A673 (cell line): ENCODE results near the gene SERPINA9. TPM values are rescaled to one million over a fixed set of nuclear protein-coding genes. Genes with fewer than 3 reads are reported as not detected.

ENCODE experiments used
- BruUV-seq: library from RNA; stranded (reverse); fragments of 400-500 nt; replicated peaks from 2 replicates; lab custom pipeline; 2021; lab: Mats Ljungman, UMichigan
- CTCF ChIA-PET: fragments of 300-600 bp; sonication (Branson Sonifier 250); formaldehyde crosslinking; loops from one replicate; lab custom pipeline; 2022; ENCODE audit warnings: antibody characterized with exemption; lab: Charles Lee
- POLR2A ChIA-PET: fragments of 300-600 bp; sonication (Branson Sonifier 250); formaldehyde crosslinking; loops from one replicate; lab custom pipeline; 2022; ENCODE audit warnings: antibody characterized with exemption; ENCODE audit not compliant: low non-redundant PET; lab: Charles Lee
- DNase-seq: peaks from one replicate; pipeline ENCODE4 v3.0.0-alpha.2; 2015; ENCODE audit warnings: low spot score
- H3K27ac ChIP-seq: fragments of 200-600 bp; sonication (generic); 2 replicates; pipeline ENCODE4 v1.5.1; 2016; ENCODE audit warnings: mixed run types, low read depth, mild to moderate bottlenecking, mixed read lengths, antibody characterized with exemption, low read length; ENCODE audit not compliant: poor library complexity, severe bottlenecking
- H3K27me3 ChIP-seq: fragments of 200-600 bp; sonication (generic); replicated peaks from 2 replicates; pipeline ENCODE4 v1.6.1; 2017; ENCODE audit warnings: mixed run types, low read depth, mild to moderate bottlenecking, mixed read lengths, antibody characterized with exemption, low read length; ENCODE audit not compliant: insufficient read depth, poor library complexity
- H3K36me3 ChIP-seq: fragments of 200-600 bp; sonication (generic); 2 replicates; pipeline ENCODE4 v1.6.1; 2016; ENCODE audit warnings: mixed run types, mild to moderate bottlenecking, mixed read lengths, antibody characterized with exemption, low read length; ENCODE audit not compliant: insufficient read depth, poor library complexity, severe bottlenecking
- H3K4me1 ChIP-seq: fragments of 200-600 bp; sonication (generic); 2 replicates; pipeline ENCODE4 v1.6.1; 2017; ENCODE audit warnings: mixed run types, mild to moderate bottlenecking, mixed read lengths, antibody characterized with exemption, low read length; ENCODE audit not compliant: insufficient read depth, poor library complexity, severe bottlenecking
- H3K4me3 ChIP-seq: fragments of 200-600 bp; sonication (generic); 2 replicates; pipeline ENCODE4 v1.5.1; 2016; ENCODE audit warnings: low read depth, mixed run types, mild to moderate bottlenecking, mixed read lengths, low read length; ENCODE audit not compliant: poor library complexity, severe bottlenecking
- H3K9me3 ChIP-seq: fragments of 200-600 bp; sonication (generic); 2 replicates; pipeline ENCODE4 v1.6.1; 2016; ENCODE audit warnings: mixed run types, low read depth, mild to moderate bottlenecking, mixed read lengths, antibody characterized with exemption, low read length; ENCODE audit not compliant: poor library complexity, severe bottlenecking
- EZH2 ChIP-seq: fragments of 200-600 bp; sonication (generic); IDR thresholded peaks from 2 replicates; pipeline ENCODE4 v1.6.1; 2017; ENCODE audit warnings: borderline replicate concordance, low read depth, mild to moderate bottlenecking, mixed read lengths, antibody characterized with exemption, low read length; ENCODE audit not compliant: poor library complexity, severe bottlenecking
- intact Hi-C: fragments of 100-400 bp; cut with micrococcal nuclease; formaldehyde crosslinking; loops from one replicate; pipeline ENCODE4 v1.10.0; 2022; ENCODE audit not compliant: unreplicated experiment
- total RNA-seq: library from RNA; stranded (reverse); gene quantifications from 2 replicates; pipeline ENCODE4 v1.2.3, GENCODE V29; 2021
- TF ChIP-seq, protein P1 (sequence below): fragments of 300-800, 200-600 bp; sonication (generic); conservative IDR thresholded peaks from 2 replicates; pipeline ENCODE4 v1.5.1; 2017; ENCODE audit warnings: low read depth, mild to moderate bottlenecking, antibody characterized with exemption, low read length, moderate library complexity, mixed read lengths

Gene SERPINA9
- total RNA-seq, 1 experiment from 2014 or later: not detected

DNA sequence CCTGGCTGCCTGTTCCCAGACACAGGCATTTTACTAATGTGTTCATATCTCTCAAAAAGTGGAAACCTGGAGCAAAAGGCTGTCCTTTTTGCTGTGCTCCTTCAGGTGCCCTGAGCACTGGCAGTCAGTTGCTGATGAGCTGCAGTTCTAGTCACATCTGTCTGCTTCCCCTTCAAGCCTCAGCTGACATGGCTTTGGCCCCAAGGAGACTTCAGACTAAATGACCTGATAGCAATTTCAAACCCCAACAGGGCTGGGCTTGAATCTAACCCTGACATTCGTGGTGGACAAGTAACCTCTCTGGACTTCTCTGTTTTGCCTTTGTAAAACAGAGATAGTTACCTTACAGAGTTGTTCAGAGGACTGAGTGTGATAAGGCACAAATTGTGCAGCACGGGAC, 5.7 kb downstream of the SERPINA9 start:
- BruUV-seq: no TSS peak
- intact Hi-C loops: no loop called here
- ChIA-PET CTCF (no interaction called here), POLR2A (no interaction called here)
- Histone ChIP-seq H3K27me3 (peaks cover 29% of the 10 kb centered on the region), H3K4me1 (no peaks in the 10 kb centered on the region), H3K27ac (no peak overlapping the region), H3K4me3 (no peak overlapping the region), H3K36me3 (no peaks in the 10 kb centered on the region), H3K9me3 (no peaks in the 10 kb centered on the region)
- no peak for DNase-seq
- TF ChIP-seq, protein P1, sequence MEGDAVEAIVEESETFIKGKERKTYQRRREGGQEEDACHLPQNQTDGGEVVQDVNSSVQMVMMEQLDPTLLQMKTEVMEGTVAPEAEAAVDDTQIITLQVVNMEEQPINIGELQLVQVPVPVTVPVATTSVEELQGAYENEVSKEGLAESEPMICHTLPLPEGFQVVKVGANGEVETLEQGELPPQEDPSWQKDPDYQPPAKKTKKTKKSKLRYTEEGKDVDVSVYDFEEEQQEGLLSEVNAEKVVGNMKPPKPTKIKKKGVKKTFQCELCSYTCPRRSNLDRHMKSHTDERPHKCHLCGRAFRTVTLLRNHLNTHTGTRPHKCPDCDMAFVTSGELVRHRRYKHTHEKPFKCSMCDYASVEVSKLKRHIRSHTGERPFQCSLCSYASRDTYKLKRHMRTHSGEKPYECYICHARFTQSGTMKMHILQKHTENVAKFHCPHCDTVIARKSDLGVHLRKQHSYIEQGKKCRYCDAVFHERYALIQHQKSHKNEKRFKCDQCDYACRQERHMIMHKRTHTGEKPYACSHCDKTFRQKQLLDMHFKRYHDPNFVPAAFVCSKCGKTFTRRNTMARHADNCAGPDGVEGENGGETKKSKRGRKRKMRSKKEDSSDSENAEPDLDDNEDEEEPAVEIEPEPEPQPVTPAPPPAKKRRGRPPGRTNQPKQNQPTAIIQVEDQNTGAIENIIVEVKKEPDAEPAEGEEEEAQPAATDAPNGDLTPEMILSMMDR: no peak
- no peak for TF ChIP-seq EZH2

DNA sequence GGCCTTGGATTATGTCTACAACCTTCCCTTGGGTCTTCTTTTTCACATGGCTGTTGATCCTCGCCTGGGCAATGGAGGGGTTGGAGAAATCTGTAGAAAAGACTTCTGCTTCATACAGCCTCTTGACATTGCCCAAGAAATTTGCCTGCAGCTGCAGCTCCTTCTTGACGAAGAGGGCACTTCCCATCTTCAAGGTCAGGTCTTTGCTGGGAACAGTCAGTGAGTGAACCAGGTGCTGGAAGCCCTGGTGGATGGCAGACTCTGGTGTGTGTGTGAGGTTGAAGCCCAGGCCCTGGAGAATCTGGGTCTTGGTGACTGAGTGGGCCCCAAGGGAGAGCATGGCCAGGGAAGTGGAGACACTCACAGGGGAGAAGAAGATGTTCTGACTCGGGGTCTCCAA, 6.7 kb downstream of the SERPINA9 start:
- Histone ChIP-seq H3K9me3 (no peaks in the 10 kb centered on the region), H3K36me3 (no peaks in the 10 kb centered on the region), H3K4me3 (no peak overlapping the region), H3K4me1 (no peaks in the 10 kb centered on the region), H3K27ac (no peak overlapping the region), H3K27me3 (peaks cover 33% of the 10 kb centered on the region)
- intact Hi-C loops: no loop called here
- BruUV-seq: no TSS peak
- no peak for DNase-seq
- ChIA-PET CTCF (no interaction called here), POLR2A (interaction anchor here (0.6 kb wide), 1 partner anchor 1152 kb away, joined by 5 read pairs; no protein-coding TSS in a partner anchor)
- TF ChIP-seq, protein P1: no peak
- no peak for TF ChIP-seq EZH2

DNA sequence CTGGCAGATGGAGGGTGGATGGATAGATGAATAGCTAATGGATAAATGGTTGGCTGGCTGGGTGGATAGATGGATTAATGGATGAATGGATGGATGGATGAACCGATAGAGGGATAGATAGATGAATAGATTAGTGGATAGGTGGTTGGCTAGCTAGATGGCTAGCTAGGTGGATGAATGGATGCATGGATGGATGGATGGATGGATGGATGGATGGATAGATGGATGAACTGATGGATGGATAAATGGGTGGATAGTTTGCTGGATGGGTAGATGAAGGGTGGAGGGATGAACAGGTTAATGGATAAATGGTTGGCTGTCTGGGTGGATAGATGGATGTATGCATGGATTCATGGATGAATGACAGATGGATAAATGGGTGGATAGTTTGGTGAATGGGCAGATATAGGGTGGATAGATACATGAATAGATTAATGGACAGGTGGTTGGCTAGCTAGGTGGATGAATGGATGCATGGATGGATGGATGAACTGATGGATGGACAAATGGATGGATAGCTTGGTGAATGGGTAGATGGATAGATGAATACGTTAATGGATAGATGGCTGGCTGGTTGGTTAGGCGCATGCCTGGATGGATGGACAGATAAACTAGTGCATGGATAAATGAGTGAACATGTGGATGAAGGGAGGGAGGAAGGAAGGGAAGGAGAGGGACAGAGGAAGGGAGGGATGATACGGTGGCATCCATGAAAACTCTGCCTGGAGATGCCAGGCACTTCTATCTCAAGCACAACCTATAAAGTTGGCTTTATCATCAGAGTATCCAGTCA, 8.1 kb downstream of the SERPINA9 start:
- Histone ChIP-seq H3K27me3 (peaks cover 31% of the 10 kb centered on the region), H3K27ac (no peak overlapping the region), H3K36me3 (no peaks in the 10 kb centered on the region), H3K9me3 (no peaks in the 10 kb centered on the region), H3K4me3 (no peak overlapping the region), H3K4me1 (no peaks in the 10 kb centered on the region)
- POLR2A ChIA-PET: no interaction called here
- no TSS peak for BruUV-seq
- CTCF ChIA-PET: no interaction called here
- DNase-seq: no peak
- TF ChIP-seq, protein P1: no peak
- TF ChIP-seq EZH2: no peak
- intact Hi-C loops: no loop called here
